GM12878 (cell line): ENCODE data around the gene SYPL2. TPM values are rescaled to one million over a fixed set of nuclear protein-coding genes. Genes with fewer than 3 reads are reported as not detected.

Experiments used
- ATAC-seq: fragments of 200-7000 bp; cut with Tn5 transposase; 3 replicates; pipeline ENCODE4 v1.9.1; 2020; ENCODE audit warnings: mild to moderate bottlenecking, moderate library complexity
- BruUV-seq: library from RNA; stranded (reverse); fragments of 400-500 nt; replicated peaks from 2 replicates; lab custom pipeline; 2021; lab: Mats Ljungman, UMichigan
- CTCF ChIA-PET: fragments of 300-600 bp; sonication (Branson Sonifier 250); formaldehyde crosslinking; extraction: SDS; loops from one replicate; lab custom pipeline; 2021; ENCODE audit warnings: inconsistent platforms; lab: Yijun Ruan, JAX
- POLR2A ChIA-PET: fragments of 350-600 bp; formaldehyde crosslinking; extraction: SDS; loops from one replicate; lab custom pipeline; 2021; ENCODE audit warnings: inconsistent platforms; lab: Charles Lee
- RAD21 ChIA-PET: fragments of 300-600 bp; sonication (Branson Sonifier 250); formaldehyde crosslinking; loops from one replicate; lab custom pipeline; 2023; ENCODE audit warnings: antibody characterized with exemption; ENCODE audit not compliant: unreplicated experiment; lab: Charles Lee
- SMC1A ChIA-PET: fragments of 300-600 bp; sonication (Branson Sonifier 250); formaldehyde crosslinking; loops from one replicate; lab custom pipeline; 2023; ENCODE audit not compliant: unreplicated experiment, uncharacterized antibody; lab: Charles Lee
- DNase-seq: peaks from one replicate; pipeline ENCODE4 v3.0.0-alpha.2; 2011; ENCODE audit warnings: low read depth, low spot score
- FAIRE-seq: peaks from 3 replicates; lab custom pipeline; 2011; peaks lifted over from hg19 to GRCh38; lab: Jason Lieb, UNC
- H2AFZ ChIP-seq: 2 replicates; pipeline ENCODE4 v1.6.0; 2011; ENCODE audit warnings: low read depth, low read length, control low read depth; ENCODE audit not compliant: control insufficient read depth
- H3K27ac ChIP-seq: 2 replicates; pipeline ENCODE4 v1.5.1; 2011; ENCODE audit warnings: control low read depth; ENCODE audit not compliant: control insufficient read depth, insufficient read depth
- H3K27me3 ChIP-seq, 2 experiments: replicated peaks in 1 of 2; 2 replicates each; pipeline versions ENCODE4 v1.6.0 to v1.6.1; 2011; ENCODE audit warnings: low read length in 1 of 2; ENCODE audit not compliant: control insufficient read depth in 2 of 2, insufficient read depth in 2 of 2
- H3K36me3 ChIP-seq, 2 experiments: 2 replicates each; pipeline ENCODE4 v1.5.1; 2011; ENCODE audit warnings: low read length in 1 of 2; ENCODE audit not compliant: control insufficient read depth in 2 of 2, insufficient read depth in 2 of 2
- H3K4me1 ChIP-seq: 2 replicates; pipeline ENCODE4 v1.6.1; 2011; ENCODE audit warnings: mild to moderate bottlenecking, low read length, moderate library complexity, mixed read lengths; ENCODE audit not compliant: control insufficient read depth, insufficient read depth
- H3K4me2 ChIP-seq: 2 replicates; pipeline ENCODE4 v1.6.0; 2011; ENCODE audit warnings: control low read depth; ENCODE audit not compliant: control insufficient read depth, insufficient read depth
- H3K4me3 ChIP-seq: fragments of 200-600 bp; sonication (generic); 2 replicates; pipeline ENCODE4 v1.5.1; 2016
- H3K79me2 ChIP-seq: 2 replicates; pipeline ENCODE4 v1.6.0; 2011; ENCODE audit warnings: low read length; ENCODE audit not compliant: control insufficient read depth, insufficient read depth
- H3K9ac ChIP-seq: 2 replicates; pipeline ENCODE4 v1.8.0; 2011; ENCODE audit warnings: low read length, control low read depth, mixed read lengths; ENCODE audit not compliant: control insufficient read depth, insufficient read depth
- H3K9me3 ChIP-seq: replicated peaks from 3 replicates; pipeline ENCODE4 v1.5.1; 2011; ENCODE audit warnings: mild to moderate bottlenecking, low read length; ENCODE audit not compliant: control insufficient read depth, insufficient read depth
- H4K20me1 ChIP-seq: 2 replicates; pipeline ENCODE4 v1.6.0; 2011; ENCODE audit not compliant: control insufficient read depth, insufficient read depth
- BRCA1 ChIP-seq: IDR thresholded peaks from 2 replicates; pipeline ENCODE4 v1.6.1; 2011; ENCODE audit warnings: low read depth, low read length, improper control_type of control experiment
- CBX3 ChIP-seq: fragments of 200-600 bp; sonication (generic); IDR thresholded peaks from 2 replicates; pipeline ENCODE4 v1.6.1; 2016; ENCODE audit warnings: low read depth, borderline replicate concordance
- CHD1 ChIP-seq: IDR thresholded peaks from 2 replicates; pipeline ENCODE4 v1.6.1; 2012; ENCODE audit warnings: low read depth, low read length, improper control_type of control experiment
- DPF2 ChIP-seq: fragments of 450-650 bp; IDR thresholded peaks from 2 replicates; pipeline ENCODE4 v1.6.1; 2017; ENCODE audit warnings: mild to moderate bottlenecking
- FOS ChIP-seq: IDR thresholded peaks from 3 replicates; pipeline ENCODE4 v1.6.1; 2011; ENCODE audit warnings: borderline replicate concordance; ENCODE audit not compliant: insufficient read length; ENCODE audit errors: extremely low read depth
- GABPA ChIP-seq: IDR thresholded peaks from 2 replicates; pipeline ENCODE4 v1.6.1; 2014; ENCODE audit warnings: antibody characterized with exemption, low read depth, mild to moderate bottlenecking, inconsistent platforms
- GATAD2B ChIP-seq: fragments of 450-650 bp; conservative IDR thresholded peaks from 2 replicates; pipeline ENCODE4 v1.6.1; 2017; ENCODE audit warnings: low read depth, mild to moderate bottlenecking, moderate library complexity
- HCFC1 ChIP-seq: fragments of 150-350 bp; IDR thresholded peaks from 2 replicates; pipeline ENCODE4 v1.6.1; 2014; ENCODE audit warnings: low read length
- MYB ChIP-seq: fragments of 150-350 bp; IDR thresholded peaks from 2 replicates; pipeline ENCODE4 v1.6.1; 2014; ENCODE audit warnings: mild to moderate bottlenecking, low read depth, low read length, borderline replicate concordance
- POLR2AphosphoS2 ChIP-seq: IDR thresholded peaks from 2 replicates; pipeline ENCODE4 v1.6.1; 2011; ENCODE audit warnings: low read depth, mild to moderate bottlenecking, low read length, improper control_type of control experiment, moderate library complexity
- RAD21 ChIP-seq: IDR thresholded peaks from 2 replicates; pipeline ENCODE4 v1.6.1; 2011; ENCODE audit warnings: mild to moderate bottlenecking, low read depth, low read length, moderate library complexity; ENCODE audit not compliant: insufficient read depth
- RB1 ChIP-seq: fragments of 450-650 bp; formaldehyde crosslinking; IDR thresholded peaks from 2 replicates; pipeline ENCODE4 v1.6.1; 2017; ENCODE audit warnings: mild to moderate bottlenecking, borderline replicate concordance
- SPI1 ChIP-seq: IDR thresholded peaks from 2 replicates; pipeline ENCODE4 v1.6.1; 2011; ENCODE audit warnings: low read depth, mild to moderate bottlenecking, low read length, moderate library complexity, borderline replicate concordance; ENCODE audit not compliant: insufficient read depth
- SREBF1 ChIP-seq: IDR thresholded peaks from 2 replicates; pipeline ENCODE4 v1.6.1; 2012; ENCODE audit warnings: mild to moderate bottlenecking, low read length
- TBL1XR1 ChIP-seq: IDR thresholded peaks from 2 replicates; pipeline ENCODE4 v1.6.1; 2012; ENCODE audit warnings: low read depth, low read length, improper control_type of control experiment
- ZNF207 ChIP-seq: fragments of 450-650 bp; IDR thresholded peaks from 2 replicates; pipeline ENCODE4 v1.6.1; 2014; ENCODE audit warnings: antibody characterized with exemption, mild to moderate bottlenecking, borderline replicate concordance
- WGBS: methylation state at CpG from one replicate; pipeline ENCODE4 v1.1.6; 2016; ENCODE audit warnings: low lambda C conversion rate; ENCODE audit not compliant: insufficient replicate concordance, insufficient coverage; ENCODE audit errors: missing lambda C conversion rate; 5-methylcytosine and 5-hydroxymethylcytosine counted together
- in situ Hi-C: fragments of 300-500 bp; cut with MboI; formaldehyde crosslinking; loops from 9 replicates; pipeline ENCODE4 v1.14.3; 2018; ENCODE audit warnings: mixed read lengths
- intact Hi-C: fragments of 100-400 bp; cut with micrococcal nuclease; formaldehyde crosslinking; loops from one replicate; pipeline ENCODE4 v1.14.2; 2022; ENCODE audit not compliant: unreplicated experiment
- polyA plus RNA-seq, 11 experiments: library from polyadenylated mRNA; depleted of rRNA in 4 of 11; unstranded in 6 of 11; stranded (reverse) in 5 of 11; fragments of >200 nt; fragmentation: Nextera tagmentation in 4 of 11; fragmentation: Illumina TruSeq in 1 of 11; extraction: Ambion mirVana in 4 of 11; extraction: Trizol in 1 of 11; gene quantifications; 1 replicate in 1 of 11; 2 replicates in 10 of 11; pipeline versions ENCODE4 v1.2.1 to v1.2.3, GENCODE V29; 2011 to 2016; ENCODE audit warnings: inconsistent platforms in 2 of 11, missing spikeins in 2 of 11, low read depth in 1 of 11
- total RNA-seq, 4 experiments: library from RNA; depleted of rRNA in 3 of 4; stranded (reverse); fragments of >200 nt in 3 of 4; fragmentation: Illumina TruSeq in 1 of 4; extraction: Trizol in 1 of 4; gene quantifications; 2 replicates each; pipeline versions ENCODE4 v1.2.1 to v1.2.3, GENCODE V29; 2013 to 2021
- TF ChIP-seq, protein P1 (sequence below): fragments of 150-350 bp; IDR thresholded peaks from 2 replicates; pipeline ENCODE4 v1.6.1; 2014; ENCODE audit warnings: mild to moderate bottlenecking, low read depth, low read length
- TF ChIP-seq, protein P2 (sequence below): fragments of 450-650 bp; IDR thresholded peaks from 2 replicates; pipeline ENCODE4 v1.6.1; 2014; ENCODE audit warnings: mild to moderate bottlenecking

Gene SYPL2
- total and polyA plus RNA-seq, 10 of the 15 experiments (the other 5 are each of a cell fraction or from before 2014, with no cell fraction given): 0.04 to 0.11 (median 0.06) TPM; not detected in 3

- CTCF ChIA-PET: interaction anchor here (0.7 to 4.2 kb wide), 12 partner anchors 14 to 608 kb away, joined by 3 to 32 read pairs (median 3); partner anchors contain the start of genes CYB561D1 and STRIP1
- TF ChIP-seq TBL1XR1 (no peak), DPF2 (no peak), GABPA (peak; percentile 83), RAD21 (no peak), CHD1 (no peak), FOS (peak; percentile 88), HCFC1 (peak; percentile 54), MYB (no peak), RB1 (peak; percentile 8; the same call in 1 of the 2 replicates), GATAD2B (no peak), CBX3 (no peak), ZNF207 (peak; percentile 24; the same call in 1 of the 2 replicates), SPI1 (peak; percentile 63), SREBF1 (0 out of 2 replicates have a peak, but pooled peaks have one; percentile 43), BRCA1 (no peak), POLR2AphosphoS2 (peak; percentile 83; the same call in 1 of the 2 replicates)
- TF ChIP-seq, protein P1, sequence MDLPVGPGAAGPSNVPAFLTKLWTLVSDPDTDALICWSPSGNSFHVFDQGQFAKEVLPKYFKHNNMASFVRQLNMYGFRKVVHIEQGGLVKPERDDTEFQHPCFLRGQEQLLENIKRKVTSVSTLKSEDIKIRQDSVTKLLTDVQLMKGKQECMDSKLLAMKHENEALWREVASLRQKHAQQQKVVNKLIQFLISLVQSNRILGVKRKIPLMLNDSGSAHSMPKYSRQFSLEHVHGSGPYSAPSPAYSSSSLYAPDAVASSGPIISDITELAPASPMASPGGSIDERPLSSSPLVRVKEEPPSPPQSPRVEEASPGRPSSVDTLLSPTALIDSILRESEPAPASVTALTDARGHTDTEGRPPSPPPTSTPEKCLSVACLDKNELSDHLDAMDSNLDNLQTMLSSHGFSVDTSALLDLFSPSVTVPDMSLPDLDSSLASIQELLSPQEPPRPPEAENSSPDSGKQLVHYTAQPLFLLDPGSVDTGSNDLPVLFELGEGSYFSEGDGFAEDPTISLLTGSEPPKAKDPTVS: no peak
- TF ChIP-seq, protein P2, sequence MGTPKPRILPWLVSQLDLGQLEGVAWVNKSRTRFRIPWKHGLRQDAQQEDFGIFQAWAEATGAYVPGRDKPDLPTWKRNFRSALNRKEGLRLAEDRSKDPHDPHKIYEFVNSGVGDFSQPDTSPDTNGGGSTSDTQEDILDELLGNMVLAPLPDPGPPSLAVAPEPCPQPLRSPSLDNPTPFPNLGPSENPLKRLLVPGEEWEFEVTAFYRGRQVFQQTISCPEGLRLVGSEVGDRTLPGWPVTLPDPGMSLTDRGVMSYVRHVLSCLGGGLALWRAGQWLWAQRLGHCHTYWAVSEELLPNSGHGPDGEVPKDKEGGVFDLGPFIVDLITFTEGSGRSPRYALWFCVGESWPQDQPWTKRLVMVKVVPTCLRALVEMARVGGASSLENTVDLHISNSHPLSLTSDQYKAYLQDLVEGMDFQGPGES: peak; percentile 80
Observed at GRCh38 chr1:109426281-109427170, 39.8 kb upstream of the SYPL2 start, which contains the start of gene PSMA5. TSS of gene PSMA5 (minus strand) at chr1:109426448. CDS start at chr1:109426330, 118 bp downstream.

More at GRCh38 chr1:109426281-109427170, 39.8 kb upstream of the SYPL2 start, which contains the start of gene PSMA5:
- intact Hi-C loops (loop anchor here (1.0 to 10.0 kb wide), 3 partner anchors 57 to 908 kb away; partner anchors contain the start of genes ATXN7L2 and RBM15), in situ Hi-C loops (no loop called here)
- H3K27ac ChIP-seq: peak within 1 kb of the TSS; percentile 89
- no peaks in the 10 kb centered on the region; the same call in 1 of the 2 replicates for H3K4me1 ChIP-seq
- ATAC-seq: peak; percentile 99
- TSS peak; percentile 84 for BruUV-seq
- no peaks in the 10 kb centered on the region for H4K20me1 ChIP-seq
- WGBS: 1% methylated on average over 50 of the region's 50 CpGs
- FAIRE-seq: peak; percentile 99
- POLR2A ChIA-PET: interaction anchor here (0.6 to 1.9 kb wide), 9 partner anchors 14 to 350 kb away, joined by 3 to 13 read pairs (median 5); partner anchors contain the start of genes ATXN7L2, CYB561D1, GNAI3 and PSRC1
- peaks cover 0 to 3% of the 10 kb centered on the region in 2 experiments; a peak in 1 of 4 replicates for H3K36me3 ChIP-seq
- H3K27me3 ChIP-seq: no peaks in the 10 kb centered on the region
- peak within 1 kb of the TSS; percentile 98 for H3K4me3 ChIP-seq
- peak within 1 kb of the TSS; percentile 91 for H2AFZ ChIP-seq
- H3K4me2 ChIP-seq: peak within 1 kb of the TSS; percentile 96
- peak within 1 kb of the TSS; percentile 86 for H3K9ac ChIP-seq
- peaks cover 49% of the 10 kb centered on the region for H3K79me2 ChIP-seq
- RAD21 ChIA-PET: interaction anchor here (0.8 to 2.2 kb wide), 5 partner anchors 28 to 123 kb away, joined by 3 to 9 read pairs (median 5); partner anchors contain the start of gene SORT1
- peak; percentile 99 for DNase-seq
- SMC1A ChIA-PET: interaction anchor here (0.6 to 2.3 kb wide), 10 partner anchors 12 to 106 kb away, joined by 3 to 8 read pairs (median 4); partner anchors contain the start of gene ATXN7L2
- no peaks in the 10 kb centered on the region for H3K9me3 ChIP-seq
